HAP-1 (cell line): ENCODE measurements around the gene TYR.
"Not testable (repeated sequence)": the region's sequence is repeated elsewhere in the genome, so short reads cannot be mapped to it uniquely, and the experiment has no call there.

Source experiments
- DNase-seq, 2 experiments: peaks; one replicate each; pipeline ENCODE4 v3.0.0-alpha.2; 2016 to 2020; ENCODE audit warnings: low spot score in 2 of 2
- H3K27me3 ChIP-seq: fragments of 250-450 bp; sonication (Bioruptor Pico); 2 replicates; pipeline ENCODE4 v1.5.1; 2020; ENCODE audit warnings: low read depth, mild to moderate bottlenecking, moderate library complexity
- H3K36me3 ChIP-seq: fragments of 250-450 bp; sonication (Bioruptor Pico); replicated peaks from 2 replicates; pipeline ENCODE4 v1.5.1; 2020; ENCODE audit warnings: mild to moderate bottlenecking
- H3K4me1 ChIP-seq: fragments of 250-450 bp; sonication (Bioruptor Pico); 2 replicates; pipeline ENCODE4 v1.5.1; 2020; ENCODE audit warnings: mild to moderate bottlenecking
- H3K4me3 ChIP-seq: fragments of 250-450 bp; sonication (Bioruptor Pico); 2 replicates; pipeline ENCODE4 v1.5.1; 2020; ENCODE audit warnings: mild to moderate bottlenecking, moderate library complexity
- H3K9me3 ChIP-seq: fragments of 250-450 bp; sonication (Bioruptor Pico); 2 replicates; pipeline ENCODE4 v1.5.1; 2020; ENCODE audit warnings: mild to moderate bottlenecking, moderate library complexity
- in situ Hi-C: fragments of 300-500 bp; cut with MboI; formaldehyde crosslinking; loops from 3 replicates; pipeline ENCODE4 v1.14.3; 2020; ENCODE audit warnings: low sequenced_read_pairs, inconsistent platforms, mixed read lengths

The TYR gene

GRCh38 chr11:89340450-89340849 is 162.8 kb downstream of the TYR start:
- DNase-seq, H3K4me3 ChIP-seq, H3K36me3 ChIP-seq, H3K27me3 ChIP-seq, H3K9me3 ChIP-seq, in situ Hi-C loops, H3K4me1 ChIP-seq: not testable (repeated sequence)

GRCh38 chr11:89342880-89343572 is 165.4 kb downstream of the TYR start:
- H3K4me3 ChIP-seq, H3K9me3 ChIP-seq, H3K4me1 ChIP-seq, H3K36me3 ChIP-seq, in situ Hi-C loops, H3K27me3 ChIP-seq, DNase-seq: not testable (repeated sequence)
